HCT116 (cell line): ENCODE data around the gene LCT. TPM values are rescaled to one million over a fixed set of nuclear protein-coding genes. Genes with fewer than 3 reads are reported as not detected.

ENCODE experiments used
- ATAC-seq: fragments of 200-7000 bp; cut with Tn5 transposase; 2 replicates; pipeline ENCODE4 v1.9.1; 2020; ENCODE audit warnings: mild to moderate bottlenecking, moderate library complexity
- BruUV-seq: library from RNA; stranded (reverse); fragments of 400-500 nt; replicated peaks from 2 replicates; lab custom pipeline; 2021; lab: Mats Ljungman, UMichigan
- CTCF ChIA-PET: fragments of 300-600 bp; sonication (Branson Sonifier 250); formaldehyde crosslinking; loops from one replicate; lab custom pipeline; 2021; ENCODE audit warnings: antibody characterized with exemption; lab: Charles Lee
- POLR2A ChIA-PET: fragments of 300-600, 350-600 bp; sonication (Branson Sonifier 250); formaldehyde crosslinking; loops from one replicate; lab custom pipeline; 2021; ENCODE audit warnings: antibody characterized with exemption; lab: Charles Lee
- RAD21 ChIA-PET, 2 experiments: fragments of 300-600 bp; sonication (Branson Sonifier 250); formaldehyde crosslinking; loops; one replicate each; lab custom pipeline; 2023; ENCODE audit warnings: low total read pairs in 2 of 2; ENCODE audit not compliant: uncharacterized antibody in 2 of 2, unreplicated experiment in 2 of 2, low non-redundant PET in 1 of 2; lab: Charles Lee
- DNase-seq: peaks from one replicate; pipeline ENCODE4 v3.0.0-alpha.2; 2010; ENCODE audit warnings: low read depth, low spot score
- H2AFZ ChIP-seq: fragments of 200-600 bp; shearing (Covaris generic), sonication (generic); 2 replicates; pipeline ENCODE4 v1.6.1; 2017; ENCODE audit warnings: low read depth, mixed run types, mixed read lengths, antibody characterized with exemption, low read length; ENCODE audit not compliant: poor library complexity, severe bottlenecking
- H3K27ac ChIP-seq: 2 replicates; pipeline ENCODE4 v1.5.1; 2012; ENCODE audit warnings: low read depth, low read length
- H3K27me3 ChIP-seq: fragments of 200-600 bp; sonication (generic); 2 replicates; pipeline ENCODE4 v1.6.1; 2016; ENCODE audit warnings: mixed run types, low read length, mixed read lengths; ENCODE audit not compliant: insufficient read depth
- H3K36me3 ChIP-seq, 2 experiments: fragments of 200-500 bp in 1 of 2; fragments of 200-600 bp in 1 of 2; sonication (Bioruptor generic) in 1 of 2; sonication (generic) in 1 of 2; 2 replicates each; pipeline versions ENCODE4 v1.5.1 to v1.6.1; 2014 to 2016; ENCODE audit warnings: low read length in 2 of 2, inconsistent platforms in 1 of 2, mixed read lengths in 1 of 2, mixed run types in 1 of 2; ENCODE audit not compliant: insufficient read depth in 2 of 2, control insufficient read depth in 1 of 2
- H3K4me1 ChIP-seq, 2 experiments: fragments of 200-600 bp in 1 of 2; sonication (generic) in 1 of 2; 2 replicates each; pipeline versions ENCODE4 v1.5.1 to v1.6.1; 2012 to 2017; ENCODE audit warnings: low read length in 2 of 2, inconsistent platforms in 1 of 2, mild to moderate bottlenecking in 1 of 2, mixed read lengths in 1 of 2, mixed run types in 1 of 2, moderate library complexity in 1 of 2; ENCODE audit not compliant: insufficient read depth in 2 of 2, control insufficient read depth in 1 of 2
- H3K4me2 ChIP-seq: fragments of 200-600 bp; sonication (generic); 2 replicates; pipeline ENCODE4 v1.6.1; 2017; ENCODE audit warnings: mixed run types, low read length, mixed read lengths
- H3K4me3 ChIP-seq, 2 experiments: fragments of 200-600 bp in 1 of 2; sonication (generic) in 1 of 2; replicated peaks in 1 of 2; 2 replicates each; pipeline ENCODE4 v1.5.1; 2011 to 2016; ENCODE audit warnings: low read length in 2 of 2, control low read depth in 1 of 2, low read depth in 1 of 2, mild to moderate bottlenecking in 1 of 2, mixed read lengths in 1 of 2, mixed run types in 1 of 2
- H3K79me2 ChIP-seq: fragments of 200-600 bp; sonication (generic); 2 replicates; pipeline ENCODE4 v1.6.1; 2017; ENCODE audit warnings: mild to moderate bottlenecking, mixed run types, low read length, moderate library complexity, mixed read lengths; ENCODE audit not compliant: insufficient read depth
- H3K9ac ChIP-seq: fragments of 200-600 bp; sonication (generic); 2 replicates; pipeline ENCODE4 v1.6.1; 2016; ENCODE audit warnings: low read length, mixed read lengths
- H3K9me2 ChIP-seq: fragments of 200-600 bp; sonication (generic), shearing (Covaris generic); 2 replicates; pipeline ENCODE4 v1.6.1; 2017; ENCODE audit warnings: mixed run types, mild to moderate bottlenecking, moderate library complexity; ENCODE audit not compliant: insufficient read depth
- H3K9me3 ChIP-seq, 2 experiments: fragments of 200-500 bp in 1 of 2; fragments of 200-600 bp in 1 of 2; sonication (Bioruptor generic) in 1 of 2; sonication (generic) in 1 of 2; 2 replicates each; pipeline ENCODE4 v1.6.1; 2014 to 2017; ENCODE audit warnings: low read length in 2 of 2, mixed read lengths in 2 of 2, inconsistent platforms in 1 of 2, low read depth in 1 of 2, mild to moderate bottlenecking in 1 of 2, mixed run types in 1 of 2, moderate library complexity in 1 of 2; ENCODE audit not compliant: control insufficient read depth in 1 of 2, insufficient read depth in 1 of 2
- H4K20me1 ChIP-seq: fragments of 200-600 bp; sonication (generic), shearing (Covaris generic); 2 replicates; pipeline ENCODE4 v1.6.1; 2017; ENCODE audit warnings: mixed run types, mild to moderate bottlenecking, moderate library complexity; ENCODE audit not compliant: insufficient read depth
- CEBPB ChIP-seq: IDR thresholded peaks from 2 replicates; pipeline ENCODE4 v1.6.1; 2012; ENCODE audit warnings: low read depth
- EZH2 ChIP-seq: fragments of 200-600 bp; sonication (generic); IDR thresholded peaks from 2 replicates; pipeline ENCODE4 v1.6.1; 2017; ENCODE audit warnings: antibody characterized with exemption, mixed run types
- EZH2phosphoT487 ChIP-seq: fragments of 200-600 bp; IDR thresholded peaks from 2 replicates; pipeline ENCODE4 v1.6.1; 2018; ENCODE audit warnings: antibody characterized with exemption, borderline replicate concordance
- POLR2AphosphoS5 ChIP-seq: IDR thresholded peaks from 2 replicates; pipeline ENCODE4 v1.6.1; 2011; ENCODE audit warnings: mild to moderate bottlenecking, low read depth, low read length, moderate library complexity
- SRF ChIP-seq: IDR thresholded peaks from 2 replicates; pipeline ENCODE4 v1.6.1; 2012; ENCODE audit warnings: low read depth
- TCF7L2 ChIP-seq: IDR thresholded peaks from 2 replicates; pipeline ENCODE4 v1.7.0; 2011; ENCODE audit warnings: borderline replicate concordance, inconsistent platforms; ENCODE audit not compliant: insufficient read depth, insufficient read length; ENCODE audit errors: extremely low read depth
- YY1 ChIP-seq: IDR thresholded peaks from 2 replicates; pipeline ENCODE4 v1.6.1; 2011; ENCODE audit warnings: low read length, low read depth, moderate library complexity, mild to moderate bottlenecking; ENCODE audit not compliant: insufficient replicate concordance; ENCODE audit errors: extremely low read depth
- ZNF274 ChIP-seq: fragments of 200-500 bp; sonication (Bioruptor generic); IDR thresholded peaks from 2 replicates; pipeline ENCODE4 v1.6.1; 2014; ENCODE audit warnings: mild to moderate bottlenecking, low read depth, low read length, inconsistent platforms
- intact Hi-C: fragments of 100-400 bp; cut with micrococcal nuclease; formaldehyde crosslinking; loops from 2 replicates; pipeline ENCODE4 v1.10.0; 2022
- total RNA-seq: library from RNA; stranded (reverse); gene quantifications from one replicate; pipeline ENCODE4 v1.2.1, GENCODE V29; 2021; ENCODE audit not compliant: unreplicated experiment
- TF ChIP-seq, protein P1 (sequence below), 3 experiments: fragments of 200-600 bp in 1 of 3; sonication (generic) in 1 of 3; IDR thresholded peaks in 2 of 3; conservative IDR thresholded peaks in 1 of 3; 2 replicates each; pipeline ENCODE4 v1.5.1; 2012 to 2017; ENCODE audit warnings: low read depth in 2 of 3, low read length in 2 of 3, antibody characterized with exemption in 1 of 3, borderline replicate concordance in 1 of 3, control low read depth in 1 of 3, mild to moderate bottlenecking in 1 of 3, mixed read lengths in 1 of 3, mixed run types in 1 of 3, moderate library complexity in 1 of 3; ENCODE audit not compliant: insufficient read depth in 1 of 3
- TF ChIP-seq, protein P2 (sequence below): IDR thresholded peaks from 2 replicates; pipeline ENCODE4 v1.6.1; 2012; ENCODE audit warnings: low read depth
- TF ChIP-seq, protein P3 (sequence below): IDR thresholded peaks from 2 replicates; pipeline ENCODE4 v1.6.1; 2012

The LCT gene
- total RNA-seq, 1 experiment from 2014 or later: 0.12 TPM

DNA sequence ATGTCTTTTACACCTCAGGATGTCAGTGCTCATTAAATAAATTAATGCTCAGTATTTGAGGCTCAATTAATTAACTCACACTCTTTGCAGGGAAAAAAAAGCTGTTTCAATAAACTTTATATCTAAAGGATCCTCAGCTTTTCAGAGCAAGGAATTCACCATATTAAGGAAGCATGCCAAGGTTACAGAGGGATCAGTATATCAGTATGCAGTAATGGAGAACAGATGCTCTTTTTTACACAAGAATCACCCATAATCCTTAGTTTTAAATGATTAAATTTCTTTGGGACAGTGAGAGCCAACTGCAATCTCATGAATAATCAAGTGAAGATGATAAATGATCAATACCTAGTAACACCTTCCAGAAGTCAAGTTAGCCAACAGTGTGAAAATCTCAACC is 14.9 kb upstream of the LCT start:
- ChIA-PET RAD21 (no interaction called here), CTCF (no interaction called here), POLR2A (no interaction called here)
- TF ChIP-seq ZNF274: no peak
- TF ChIP-seq EZH2: no peak
- TF ChIP-seq POLR2AphosphoS5: no peak
- no peak for TF ChIP-seq CEBPB
- TF ChIP-seq, protein P1, sequence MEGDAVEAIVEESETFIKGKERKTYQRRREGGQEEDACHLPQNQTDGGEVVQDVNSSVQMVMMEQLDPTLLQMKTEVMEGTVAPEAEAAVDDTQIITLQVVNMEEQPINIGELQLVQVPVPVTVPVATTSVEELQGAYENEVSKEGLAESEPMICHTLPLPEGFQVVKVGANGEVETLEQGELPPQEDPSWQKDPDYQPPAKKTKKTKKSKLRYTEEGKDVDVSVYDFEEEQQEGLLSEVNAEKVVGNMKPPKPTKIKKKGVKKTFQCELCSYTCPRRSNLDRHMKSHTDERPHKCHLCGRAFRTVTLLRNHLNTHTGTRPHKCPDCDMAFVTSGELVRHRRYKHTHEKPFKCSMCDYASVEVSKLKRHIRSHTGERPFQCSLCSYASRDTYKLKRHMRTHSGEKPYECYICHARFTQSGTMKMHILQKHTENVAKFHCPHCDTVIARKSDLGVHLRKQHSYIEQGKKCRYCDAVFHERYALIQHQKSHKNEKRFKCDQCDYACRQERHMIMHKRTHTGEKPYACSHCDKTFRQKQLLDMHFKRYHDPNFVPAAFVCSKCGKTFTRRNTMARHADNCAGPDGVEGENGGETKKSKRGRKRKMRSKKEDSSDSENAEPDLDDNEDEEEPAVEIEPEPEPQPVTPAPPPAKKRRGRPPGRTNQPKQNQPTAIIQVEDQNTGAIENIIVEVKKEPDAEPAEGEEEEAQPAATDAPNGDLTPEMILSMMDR (IDR thresholded peaks at IDR 0.05 in 2 of 3, conservative IDR thresholded peaks at IDR 0.05 in 1 of 3; ENCODE audit: borderline replicate concordance in 1 of 3, insufficient read depth in 1 of 3, low read depth in 2 of 3, low read length in 2 of 3): no peak
- TF ChIP-seq, protein P2, sequence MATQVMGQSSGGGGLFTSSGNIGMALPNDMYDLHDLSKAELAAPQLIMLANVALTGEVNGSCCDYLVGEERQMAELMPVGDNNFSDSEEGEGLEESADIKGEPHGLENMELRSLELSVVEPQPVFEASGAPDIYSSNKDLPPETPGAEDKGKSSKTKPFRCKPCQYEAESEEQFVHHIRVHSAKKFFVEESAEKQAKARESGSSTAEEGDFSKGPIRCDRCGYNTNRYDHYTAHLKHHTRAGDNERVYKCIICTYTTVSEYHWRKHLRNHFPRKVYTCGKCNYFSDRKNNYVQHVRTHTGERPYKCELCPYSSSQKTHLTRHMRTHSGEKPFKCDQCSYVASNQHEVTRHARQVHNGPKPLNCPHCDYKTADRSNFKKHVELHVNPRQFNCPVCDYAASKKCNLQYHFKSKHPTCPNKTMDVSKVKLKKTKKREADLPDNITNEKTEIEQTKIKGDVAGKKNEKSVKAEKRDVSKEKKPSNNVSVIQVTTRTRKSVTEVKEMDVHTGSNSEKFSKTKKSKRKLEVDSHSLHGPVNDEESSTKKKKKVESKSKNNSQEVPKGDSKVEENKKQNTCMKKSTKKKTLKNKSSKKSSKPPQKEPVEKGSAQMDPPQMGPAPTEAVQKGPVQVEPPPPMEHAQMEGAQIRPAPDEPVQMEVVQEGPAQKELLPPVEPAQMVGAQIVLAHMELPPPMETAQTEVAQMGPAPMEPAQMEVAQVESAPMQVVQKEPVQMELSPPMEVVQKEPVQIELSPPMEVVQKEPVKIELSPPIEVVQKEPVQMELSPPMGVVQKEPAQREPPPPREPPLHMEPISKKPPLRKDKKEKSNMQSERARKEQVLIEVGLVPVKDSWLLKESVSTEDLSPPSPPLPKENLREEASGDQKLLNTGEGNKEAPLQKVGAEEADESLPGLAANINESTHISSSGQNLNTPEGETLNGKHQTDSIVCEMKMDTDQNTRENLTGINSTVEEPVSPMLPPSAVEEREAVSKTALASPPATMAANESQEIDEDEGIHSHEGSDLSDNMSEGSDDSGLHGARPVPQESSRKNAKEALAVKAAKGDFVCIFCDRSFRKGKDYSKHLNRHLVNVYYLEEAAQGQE: no peak
- TF ChIP-seq EZH2phosphoT487: no peak
- no peak for TF ChIP-seq YY1
- TF ChIP-seq, protein P3, sequence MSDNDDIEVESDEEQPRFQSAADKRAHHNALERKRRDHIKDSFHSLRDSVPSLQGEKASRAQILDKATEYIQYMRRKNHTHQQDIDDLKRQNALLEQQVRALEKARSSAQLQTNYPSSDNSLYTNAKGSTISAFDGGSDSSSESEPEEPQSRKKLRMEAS: no peak
- TF ChIP-seq TCF7L2: no peak
- TF ChIP-seq SRF: no peak
- H3K4me1 ChIP-seq: no peaks in the 10 kb centered on the region
- H2AFZ ChIP-seq: no peak overlapping the region
- no peaks in the 10 kb centered on the region for H3K9me3 ChIP-seq
- no TSS peak for BruUV-seq
- H3K36me3 ChIP-seq: peaks cover 39 to 48% of the 10 kb centered on the region in 2 experiments
- intact Hi-C loops: no loop called here
- ATAC-seq: no peak
- no peak overlapping the region for H3K27ac ChIP-seq
- no peak overlapping the region for H3K4me3 ChIP-seq
- DNase-seq: no peak
- H3K9ac ChIP-seq: no peak overlapping the region
- no peaks in the 10 kb centered on the region; the same call in 1 of the 2 replicates for H3K79me2 ChIP-seq
- no peak overlapping the region for H3K4me2 ChIP-seq
- no peaks in the 10 kb centered on the region for H3K27me3 ChIP-seq
- H4K20me1 ChIP-seq: peaks cover 3% of the 10 kb centered on the region
- no peaks in the 10 kb centered on the region for H3K9me2 ChIP-seq
